ENCODE data around the gene SLC8B1.

SLC8B1 gene

GRCh38 chr12:113269257-113269943 is 65.5 kb downstream of the SLC8B1 start:
- DNase-seq (ENCODE audit: low read depth): no peak

GRCh38 chr12:113268621-113269020 is 66.3 kb downstream of the SLC8B1 start:
- no peak for DNase-seq (ENCODE audit: low read depth)

- DNase-seq (ENCODE audit: low read depth): no peak
Measured at GRCh38 chr12:113268136-113268535, 66.8 kb downstream of the SLC8B1 start.

- no peak for DNase-seq (ENCODE audit: low read depth)
Measured at GRCh38 chr12:113267621-113268020, 67.3 kb downstream of the SLC8B1 start.

- no peak for DNase-seq (ENCODE audit: low read depth)
Measured at GRCh38 chr12:113266106-113266895, 68.6 kb downstream of the SLC8B1 start.

GRCh38 chr12:113263431-113263963 is 71.4 kb downstream of the SLC8B1 start:
- DNase-seq (ENCODE audit: low read depth): no peak

GRCh38 chr12:113262710-113263109 is 72.2 kb downstream of the SLC8B1 start:
- DNase-seq (ENCODE audit: low read depth): peak; percentile 64

DNA sequence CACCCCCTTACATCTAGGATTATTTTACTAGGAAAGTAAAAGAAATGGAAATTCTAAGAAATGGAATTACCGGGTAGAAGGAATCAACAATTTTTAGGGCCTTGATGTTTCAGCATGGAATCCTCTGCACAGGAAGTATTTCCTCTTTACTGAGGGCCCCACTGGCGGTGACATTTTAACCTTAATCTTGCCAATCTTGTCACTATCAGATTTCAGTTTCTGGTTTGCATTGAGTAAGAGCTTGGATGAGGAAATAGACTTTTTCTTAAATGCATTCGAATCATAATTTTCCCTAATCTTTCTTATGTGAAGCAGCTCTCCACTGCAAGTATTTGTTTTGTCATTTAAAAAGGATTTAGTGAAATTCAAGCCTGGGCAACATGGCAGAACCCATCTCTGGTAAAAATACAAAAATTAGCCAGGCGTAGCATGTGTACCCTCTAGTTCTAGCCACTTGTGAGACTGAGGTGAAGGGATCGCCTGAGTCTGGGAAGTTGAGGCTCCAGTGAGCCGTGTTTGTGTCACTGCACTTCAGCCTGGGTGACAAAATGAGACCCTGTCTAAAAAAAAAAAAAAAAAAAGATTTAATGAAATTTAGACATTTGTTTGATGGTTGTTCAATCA is 73.0 kb downstream of the SLC8B1 start:
- DNase-seq (ENCODE audit: low read depth): peak; percentile 80

DNA sequence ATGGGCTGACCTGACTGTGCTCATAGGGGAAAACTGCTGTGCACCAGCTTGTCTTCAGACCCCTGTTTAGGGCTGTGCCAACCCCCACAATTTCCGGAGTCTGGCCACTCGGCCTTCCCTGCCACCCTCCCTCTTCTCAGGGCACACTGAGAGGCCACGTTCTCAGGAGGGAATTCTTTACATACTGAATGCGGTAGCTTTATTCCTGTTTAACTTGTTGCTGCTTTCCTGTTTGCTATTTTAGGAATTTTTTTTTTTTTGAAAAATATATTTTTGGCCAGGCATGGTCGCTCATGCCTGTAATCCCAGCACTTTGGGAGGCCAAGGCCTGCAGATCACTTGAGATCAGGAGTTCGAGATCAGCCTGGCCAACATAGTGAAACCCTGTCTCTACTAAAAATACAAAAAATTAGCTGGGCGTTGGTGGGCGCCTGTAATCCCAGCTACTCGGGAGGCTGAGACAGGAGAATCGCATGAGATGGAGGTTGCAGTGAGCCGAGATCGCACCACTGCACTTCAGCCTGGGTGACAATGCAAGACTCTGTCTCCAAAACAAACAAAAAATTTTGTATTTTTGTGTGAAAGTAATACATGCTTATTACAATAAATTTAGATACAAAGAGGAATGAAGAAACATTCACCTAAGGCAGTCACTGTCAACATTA is 74.1 kb downstream of the SLC8B1 start:
- no peak for DNase-seq (ENCODE audit: low read depth)

GRCh38 chr12:113260127-113260526 is 74.8 kb downstream of the SLC8B1 start:
- DNase-seq (ENCODE audit: low read depth): no peak

- DNase-seq (ENCODE audit: low read depth): no peak
Measured at GRCh38 chr12:113257564-113257963, 77.3 kb downstream of the SLC8B1 start.

GRCh38 chr12:113254298-113254697 is 80.6 kb downstream of the SLC8B1 start:
- DNase-seq (ENCODE audit: low read depth): no peak

DNA sequence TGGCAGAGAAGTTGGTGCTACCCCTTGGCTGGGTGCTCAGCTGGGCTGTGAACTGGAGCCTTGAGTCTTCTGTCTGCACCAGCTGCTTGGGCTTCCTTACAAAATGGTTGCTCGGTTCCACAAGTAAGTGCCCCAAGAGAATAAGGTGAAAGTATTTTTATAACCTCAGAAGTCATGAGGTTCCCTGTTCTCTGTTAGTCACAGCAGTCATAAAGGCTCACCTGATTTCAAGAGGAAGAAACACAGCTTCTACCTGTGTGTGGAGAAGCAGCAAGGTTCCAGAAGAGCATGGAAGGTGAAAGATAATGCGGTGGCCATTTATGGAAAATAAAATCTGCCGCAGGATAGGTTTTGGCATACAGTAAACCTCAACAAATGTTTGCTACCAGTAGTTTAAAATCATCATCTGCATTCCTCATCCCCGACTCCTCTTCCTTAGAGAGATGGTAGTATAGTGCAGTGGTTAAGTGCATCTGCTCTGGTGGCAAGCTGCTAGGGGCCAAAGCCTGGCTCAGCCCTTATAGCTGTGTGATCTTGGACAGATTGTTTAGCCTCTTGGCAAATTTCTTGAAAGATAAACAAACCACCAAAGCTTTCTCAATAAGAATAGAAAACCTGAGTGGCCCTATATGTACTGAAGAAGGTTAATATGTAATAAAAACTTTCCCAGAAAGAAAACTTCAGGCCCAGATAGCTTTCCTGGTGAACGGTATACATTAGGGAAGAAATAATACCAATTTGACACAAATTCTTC is 81.2 kb downstream of the SLC8B1 start:
- no peak for DNase-seq (ENCODE audit: low read depth)

- no peak for DNase-seq (ENCODE audit: low read depth)
Measured at GRCh38 chr12:113252494-113252893, 82.4 kb downstream of the SLC8B1 start.

DNA sequence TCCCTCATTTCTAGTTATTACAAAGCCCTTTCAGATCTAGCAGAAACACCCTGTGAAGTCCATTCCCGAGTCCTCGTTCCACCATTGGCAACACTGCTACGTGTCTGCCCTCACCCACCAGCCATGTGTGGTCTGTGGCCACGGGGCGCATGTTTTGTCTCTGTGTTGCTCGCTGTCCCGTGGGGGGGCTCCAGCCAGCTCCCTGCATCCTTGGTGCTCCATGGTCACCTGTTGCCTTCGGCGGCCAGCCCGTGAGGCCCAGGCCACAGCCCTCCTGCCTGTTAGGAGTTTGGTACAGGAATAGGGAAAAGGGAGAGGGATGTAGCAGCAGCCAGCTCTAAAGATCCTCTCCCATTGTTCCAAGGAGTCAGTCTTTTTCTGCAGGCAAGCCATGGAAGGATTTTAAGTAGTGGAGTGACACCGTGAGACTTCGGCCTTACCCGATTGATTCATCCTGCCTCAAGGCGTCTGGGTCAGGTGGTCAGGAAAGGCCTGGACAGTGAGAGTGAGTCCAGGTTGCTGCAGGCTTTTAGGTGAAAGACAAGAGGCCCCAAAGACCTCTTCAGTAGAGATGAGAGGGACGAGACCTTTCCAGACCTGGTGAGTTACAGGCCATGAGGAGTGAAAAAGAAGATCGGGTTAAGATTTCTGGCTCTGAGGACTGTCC is 83.4 kb downstream of the SLC8B1 start:
- DNase-seq (ENCODE audit: low read depth): no peak

DNA sequence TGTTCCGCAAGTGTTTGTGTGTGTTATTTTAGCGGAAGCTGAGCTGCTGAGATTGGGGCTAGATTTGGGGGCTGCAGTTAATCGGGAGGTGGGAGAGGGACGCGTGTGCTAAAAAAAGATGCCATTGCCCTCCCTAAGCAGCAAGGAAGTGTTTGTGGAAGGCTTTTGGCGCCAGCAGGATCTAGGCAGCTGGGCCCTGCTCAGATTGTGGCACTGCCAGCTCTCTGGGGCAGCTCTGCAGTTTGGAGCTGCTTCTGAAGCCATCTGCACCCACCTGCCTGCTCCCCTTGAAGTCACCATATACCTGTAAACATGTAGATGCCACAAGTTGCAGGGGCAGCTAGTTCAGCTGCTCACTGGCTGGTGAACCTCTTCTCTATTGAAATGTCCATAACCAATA is 84.9 kb downstream of the SLC8B1 start:
- no peak for DNase-seq (ENCODE audit: low read depth)

DNA sequence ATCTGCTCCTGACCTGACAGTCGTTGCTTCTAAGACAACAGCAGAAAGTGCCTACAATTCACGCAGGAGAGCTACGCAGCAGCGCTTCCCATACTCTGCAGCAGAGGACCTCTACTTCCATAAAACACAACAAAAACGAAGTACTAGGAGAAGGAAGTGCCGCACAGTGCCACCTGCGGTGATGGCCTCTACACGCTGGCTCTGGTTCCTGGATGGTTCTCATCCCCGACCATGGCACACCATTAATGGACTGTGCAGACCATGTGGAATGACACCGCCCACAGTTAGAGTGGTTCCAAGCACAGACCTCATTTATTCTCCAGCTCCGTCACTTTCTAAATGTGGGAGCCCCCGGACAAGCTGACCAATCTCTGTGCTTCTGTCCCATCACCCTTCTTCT is 85.4 kb downstream of the SLC8B1 start:
- DNase-seq (ENCODE audit: low read depth): no peak

DNA sequence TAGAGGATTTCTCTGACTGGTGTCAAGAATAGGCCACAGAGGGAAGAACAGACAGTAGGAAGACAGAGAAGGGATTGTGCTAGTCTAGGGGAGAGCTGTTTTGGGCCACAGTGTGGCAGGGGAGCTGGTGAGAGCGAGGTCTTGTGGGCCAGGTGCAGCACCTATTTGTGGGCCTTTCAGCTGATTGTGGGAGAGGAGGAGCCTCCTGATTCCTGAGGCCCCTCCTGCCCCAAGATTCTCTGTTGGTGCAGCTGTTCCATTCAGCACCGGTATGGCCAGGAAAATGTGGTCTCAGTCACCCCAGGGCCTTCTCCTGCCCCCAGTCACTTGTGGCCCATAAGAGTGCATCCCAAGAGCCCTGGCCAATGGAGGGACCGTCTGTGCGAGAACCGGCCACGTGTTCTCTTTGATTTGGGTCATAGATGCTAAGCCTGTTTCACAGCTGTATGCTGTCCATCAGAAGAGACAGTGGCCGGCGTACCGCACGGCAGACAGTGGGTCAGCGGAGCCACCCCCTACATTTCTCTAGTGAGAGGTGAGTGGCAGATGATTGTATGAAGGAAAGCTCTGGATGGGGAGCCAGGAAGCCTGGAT is 86.0 kb downstream of the SLC8B1 start:
- no peak for DNase-seq (ENCODE audit: low read depth)
